Measurements from ENCODE around the gene ABL2.
"Not testable (repeated sequence)": the region's sequence is repeated elsewhere in the genome, so short reads cannot be mapped to it uniquely, and the experiment has no call there.

The ABL2 gene

DNA sequence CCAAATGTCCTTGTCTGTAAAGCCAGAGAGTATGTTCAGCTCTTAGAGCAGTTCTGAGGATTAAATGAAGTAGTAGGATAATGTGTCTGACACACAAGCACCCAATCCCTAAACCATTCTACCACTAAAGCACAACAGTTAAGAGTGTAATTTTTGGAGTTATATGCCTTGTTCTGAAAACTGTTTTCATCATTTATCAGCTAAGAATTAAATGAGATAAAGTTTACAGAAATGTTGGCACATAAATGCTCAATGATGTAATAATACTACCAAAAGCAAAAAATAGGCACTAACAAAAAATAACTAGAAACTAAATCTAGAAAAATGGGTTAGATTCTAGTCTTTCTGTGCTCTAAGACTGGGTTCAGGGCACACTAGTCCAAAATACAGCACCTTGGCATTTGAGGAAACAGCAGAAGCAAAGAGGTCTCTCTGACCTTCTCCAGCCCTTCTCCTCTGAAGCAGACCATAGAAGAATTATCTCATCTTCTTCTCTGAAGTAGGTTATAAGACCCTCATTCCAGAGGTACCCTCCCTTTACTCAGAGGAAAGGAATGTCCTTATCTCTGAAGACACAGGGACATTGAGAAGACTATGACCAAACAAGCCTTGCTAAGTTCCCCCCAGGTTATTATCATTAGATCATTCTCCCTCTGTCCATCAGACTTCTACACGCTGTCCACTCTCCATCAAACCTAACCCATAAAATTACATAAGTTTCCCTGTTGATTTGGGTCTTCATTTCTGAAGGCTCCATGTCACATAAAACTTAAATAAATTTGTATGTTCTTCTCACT lies 20.6 kb downstream of the ABL2 start:
- DNase-seq = no peak

GRCh38 chr1:179206812-179207211 lies 22.7 kb downstream of the ABL2 start:
- no peak for DNase-seq

- DNase-seq = no peak
Observed at GRCh38 chr1:179205284-179205683, 24.2 kb downstream of the ABL2 start.

DNA sequence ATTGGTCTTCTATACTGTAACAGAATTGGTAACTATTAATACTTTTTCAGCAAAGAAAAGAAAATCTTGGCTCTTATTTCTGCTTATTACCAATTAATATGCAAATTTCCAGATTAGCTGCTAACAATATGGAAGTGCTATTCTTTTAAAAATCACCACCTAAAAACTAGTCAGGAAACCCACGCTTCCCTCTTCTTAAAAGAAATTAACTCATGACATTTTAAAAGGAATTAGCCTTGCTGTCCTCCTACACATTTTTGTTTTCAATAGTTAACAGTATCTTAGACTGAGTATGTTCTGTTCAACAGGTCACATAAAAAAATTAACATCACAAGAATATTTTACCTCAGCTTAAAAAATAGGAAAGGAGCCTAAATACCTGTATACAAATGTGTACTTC lies 27.3 kb downstream of the ABL2 start:
- DNase-seq = no peak

- no peak for DNase-seq
Observed at GRCh38 chr1:179200586-179200985, 28.9 kb downstream of the ABL2 start.

- no peak for DNase-seq
Observed at GRCh38 chr1:179197690-179198297, 31.7 kb downstream of the ABL2 start.

DNA sequence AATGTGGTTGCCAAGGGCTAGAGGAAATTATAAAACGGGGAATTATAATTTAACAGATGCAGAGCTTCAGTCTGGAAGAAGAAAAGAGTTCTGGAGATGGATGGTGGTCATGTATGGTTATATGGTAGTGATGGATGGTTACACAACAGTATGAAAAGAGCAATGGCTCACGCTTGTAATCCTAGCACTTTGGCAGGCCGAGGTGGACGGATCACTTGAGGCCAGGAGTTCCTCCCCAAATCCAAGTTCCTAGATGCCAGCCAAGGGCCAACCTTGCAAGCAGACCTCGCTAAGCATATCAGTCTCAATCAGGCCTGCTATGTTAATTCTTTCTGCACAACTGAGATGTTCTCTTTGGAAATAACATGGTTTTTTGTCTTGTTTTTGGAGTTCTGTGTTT lies 33.6 kb downstream of the ABL2 start:
- not testable (repeated sequence) for DNase-seq

GRCh38 chr1:179195376-179195775 lies 34.1 kb downstream of the ABL2 start:
- DNase-seq = no peak

- DNase-seq = no peak
Observed at GRCh38 chr1:179194068-179194537, 35.4 kb downstream of the ABL2 start.

DNA sequence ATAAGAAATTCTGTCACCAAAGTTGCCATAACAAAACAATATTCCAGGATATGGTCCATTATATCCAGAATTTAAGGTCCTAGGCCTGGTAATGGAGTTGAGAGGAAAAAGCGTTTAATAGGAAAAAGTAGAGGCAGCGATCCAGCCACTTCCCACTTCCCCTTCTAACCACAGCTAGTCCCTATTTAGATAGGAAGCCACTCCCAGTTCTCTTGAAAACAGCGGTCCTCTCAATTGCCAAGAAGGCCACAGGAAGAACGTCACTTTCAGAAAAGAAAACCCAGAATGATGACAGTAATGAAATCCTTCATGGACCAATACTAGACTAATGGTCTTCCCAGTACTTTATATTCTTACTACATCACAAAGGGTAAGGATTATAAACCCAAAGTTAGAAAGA lies 38.6 kb downstream of the ABL2 start:
- no peak for DNase-seq

GRCh38 chr1:179187735-179188471 lies 41.6 kb downstream of the ABL2 start:
- no peak for DNase-seq

GRCh38 chr1:179187043-179187442 lies 42.4 kb downstream of the ABL2 start:
- DNase-seq = no peak

GRCh38 chr1:179184403-179184802 lies 45.1 kb downstream of the ABL2 start:
- DNase-seq = no peak

DNA sequence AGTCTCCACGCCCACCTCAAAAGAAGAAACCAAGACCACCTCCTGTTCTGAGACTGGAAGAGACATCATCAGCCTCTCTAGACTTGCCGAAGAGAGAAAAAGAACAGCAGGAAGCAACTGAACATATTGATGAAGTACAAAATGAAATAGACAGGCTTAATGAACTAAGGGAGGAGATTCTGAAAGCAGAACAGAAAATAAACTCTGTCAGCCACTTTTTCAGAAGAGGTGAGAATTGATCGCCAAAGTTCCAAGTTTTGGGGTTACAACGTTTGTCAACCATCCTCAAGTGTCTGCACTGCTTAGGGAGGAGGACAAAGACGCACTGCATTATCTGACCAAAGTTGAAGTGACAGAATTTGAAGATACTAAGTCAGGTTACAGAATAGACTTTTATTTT lies 45.6 kb downstream of the ABL2 start:
- DNase-seq = no peak

DNA sequence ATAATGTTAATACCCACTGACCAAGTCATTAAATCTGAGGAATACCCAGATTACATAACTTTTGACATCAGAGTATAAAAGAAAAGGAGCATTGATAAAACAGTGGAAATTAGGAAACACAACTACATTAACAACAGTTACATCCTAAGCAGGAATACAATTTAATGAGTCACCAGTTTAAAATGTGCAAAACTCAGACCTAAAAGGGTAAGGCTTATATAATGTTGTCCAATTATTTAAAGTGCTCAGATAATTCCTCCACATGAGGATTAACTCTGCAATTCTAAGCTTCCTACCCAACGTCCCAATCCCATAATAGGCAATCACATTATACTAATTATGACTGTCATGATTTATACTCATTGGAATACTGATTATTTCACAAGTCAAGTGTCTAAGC lies 50.5 kb downstream of the ABL2 start:
- DNase-seq = no peak

GRCh38 chr1:179178183-179178582 lies 51.3 kb downstream of the ABL2 start:
- DNase-seq = no peak

GRCh38 chr1:179177615-179178014 lies 51.9 kb downstream of the ABL2 start:
- no peak for DNase-seq

DNA sequence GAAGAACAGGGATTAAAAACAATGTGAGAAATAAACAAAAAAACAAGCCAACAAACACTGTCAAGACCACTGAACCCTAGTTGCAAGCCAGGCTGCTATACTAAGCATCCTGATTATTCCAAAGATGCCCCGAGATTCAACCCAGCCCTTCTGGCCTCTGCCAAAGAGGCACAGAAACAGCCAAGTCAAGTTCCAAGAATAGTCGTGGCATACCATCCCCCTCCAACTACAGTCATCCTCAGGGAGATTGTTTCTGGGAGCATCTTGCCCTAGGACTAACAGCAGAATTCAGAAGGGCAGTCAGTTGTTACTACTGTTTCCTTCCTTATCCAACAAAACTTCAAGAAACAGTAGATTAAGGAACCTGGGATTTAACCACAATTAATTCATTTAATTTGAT lies 52.3 kb downstream of the ABL2 start:
- no peak for DNase-seq

GRCh38 chr1:179175011-179175841 lies 54.3 kb downstream of the ABL2 start:
- no peak for DNase-seq

DNA sequence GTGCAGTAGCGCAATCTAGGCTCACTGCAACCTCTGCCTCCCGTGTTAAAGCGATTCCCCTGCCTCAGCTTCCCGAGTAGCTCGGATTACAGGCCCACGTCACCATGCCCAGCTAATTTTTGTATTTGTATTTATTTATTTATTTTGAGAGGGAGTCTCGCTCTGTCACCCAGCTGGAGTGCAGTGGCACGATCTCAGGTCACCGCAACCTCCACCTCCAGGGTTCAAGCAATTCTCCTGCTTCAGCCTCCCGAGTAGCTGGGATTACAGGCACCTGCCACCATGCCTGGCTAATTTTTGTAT lies 59.1 kb downstream of the ABL2 start:
- not testable (repeated sequence) for DNase-seq

DNA sequence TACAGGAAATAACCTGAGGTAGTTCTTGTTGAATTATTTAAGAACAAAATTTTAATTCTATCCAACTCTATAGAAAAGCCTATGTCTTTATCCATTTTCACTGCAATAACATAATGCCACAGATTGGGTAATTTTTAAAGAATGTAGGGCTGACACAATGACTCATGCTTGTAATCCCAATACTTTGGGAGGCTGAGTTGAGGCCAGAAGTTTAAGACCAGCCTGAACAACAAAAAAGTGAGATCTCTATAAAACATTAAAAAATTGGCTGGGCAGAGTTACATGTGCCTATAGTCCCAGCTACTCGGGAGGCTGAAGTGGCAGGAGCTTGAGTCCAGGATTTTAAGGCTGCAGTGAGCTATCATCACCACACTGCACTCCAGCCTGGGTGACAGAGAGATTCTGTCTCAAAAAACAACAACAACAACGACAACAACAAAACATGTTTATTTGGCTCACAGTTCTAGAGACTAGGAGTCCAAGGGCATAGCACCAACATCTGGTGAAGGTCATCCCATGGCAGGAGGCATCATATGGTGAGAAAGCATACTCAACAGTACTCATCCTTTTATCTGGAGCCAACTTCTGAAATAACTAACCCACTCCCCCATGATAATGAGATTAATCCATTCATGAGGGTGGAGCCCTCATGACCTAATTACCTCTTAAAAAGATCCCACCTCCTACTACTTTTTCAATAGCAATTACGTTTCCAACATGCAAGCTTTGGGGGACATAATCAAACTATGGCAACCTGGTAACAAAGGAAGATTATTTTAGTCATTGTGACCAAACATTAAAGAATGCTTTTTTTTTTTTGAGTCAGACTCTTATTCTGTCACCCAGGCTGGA lies 59.6 kb downstream of the ABL2 start:
- DNase-seq = no peak

GRCh38 chr1:179168536-179168935 lies 60.9 kb downstream of the ABL2 start:
- no peak for DNase-seq

Measured in NCI-H1048 (cell line).